Activated CD8-positive, alpha-beta memory T cell treated with anti-CD3 and anti-CD28 coated beads for 24 hours (primary cell): Measurements from ENCODE around the gene ELF2.
"Not testable (repeated sequence)": the region's sequence is repeated elsewhere in the genome, so short reads cannot be mapped to it uniquely, and the experiment has no call there.

ENCODE experiments used
- DNase-seq: peaks from one replicate; pipeline ENCODE4 v3.0.0-alpha.2; 2020

Gene ELF2

DNA sequence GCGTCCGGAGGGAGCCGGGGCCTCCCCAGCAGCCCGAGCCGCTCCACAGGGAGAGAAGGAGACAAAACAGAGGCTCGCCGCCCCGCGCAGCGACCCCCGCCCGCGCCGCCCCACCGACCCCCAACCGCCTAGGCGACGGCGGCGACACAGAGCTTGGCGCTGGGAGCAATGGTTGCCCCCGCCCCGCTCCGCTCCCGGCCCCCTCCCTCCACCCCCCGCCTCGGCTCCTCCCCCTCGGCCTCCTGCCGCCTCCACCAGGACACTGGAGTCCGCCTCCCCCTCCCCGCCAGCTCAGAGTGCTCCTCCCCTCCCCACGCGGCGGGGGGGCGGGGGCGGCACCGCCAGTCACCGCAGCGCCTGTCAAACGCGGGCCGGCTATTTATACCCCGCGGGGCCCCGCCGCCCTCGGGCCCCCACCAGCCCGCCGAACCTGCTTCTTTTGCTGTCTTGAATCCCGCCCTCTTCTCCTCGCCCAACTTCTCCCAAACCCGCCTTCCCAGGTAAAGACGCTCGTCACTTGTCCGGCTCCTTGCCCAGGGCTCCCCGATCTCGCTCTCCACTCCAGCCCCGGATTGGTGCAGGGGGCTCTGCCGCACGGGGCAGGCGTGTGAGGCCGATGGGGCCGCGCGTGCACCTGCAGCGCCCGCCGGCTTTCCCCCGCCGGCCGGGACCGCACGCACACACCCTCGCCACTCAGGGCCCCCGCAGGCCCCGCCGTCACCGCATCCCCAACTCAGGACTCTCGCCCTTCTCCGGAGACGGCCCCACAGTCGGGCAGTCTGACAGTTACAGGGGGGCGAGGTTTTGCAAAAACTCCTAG is at the start of gene ELF2:
Gene ELF2, minus strand, starts transcription at position 170 of the 820 bp plus-strand sequence. CDS start 39,517 bp downstream, outside the sequence.
- peak; percentile 85 for DNase-seq

DNA sequence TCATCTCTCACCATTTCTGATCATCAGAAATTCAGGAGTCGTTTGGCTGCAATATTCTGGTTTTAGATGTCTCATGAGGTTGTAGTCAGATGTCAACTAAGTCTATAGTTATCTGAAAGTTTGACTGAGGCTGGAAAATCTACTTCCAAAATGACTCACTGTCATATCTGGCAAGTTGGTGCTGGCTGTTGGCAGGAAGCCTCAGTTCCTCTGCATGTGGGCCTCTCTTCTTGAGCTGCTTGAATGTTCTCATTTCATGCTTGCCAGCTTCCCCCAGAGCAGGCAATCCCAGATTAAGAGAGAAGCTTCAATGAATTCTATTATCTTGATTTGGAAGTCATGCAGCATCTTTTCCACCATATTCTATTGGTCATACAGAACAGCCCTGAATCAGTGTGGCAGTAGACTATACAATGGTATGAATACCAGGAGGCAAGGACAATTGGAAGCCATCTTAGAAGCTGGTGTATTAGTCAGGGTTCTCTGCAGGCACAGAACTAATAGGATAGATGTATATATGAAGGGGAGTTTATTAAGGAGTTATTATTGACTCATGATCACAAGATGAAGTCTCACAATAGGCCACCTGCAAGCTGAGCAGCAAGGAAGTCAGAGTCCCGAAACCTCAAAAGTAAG is 46.8 kb upstream of the ELF2 start:
- no peak for DNase-seq

DNA sequence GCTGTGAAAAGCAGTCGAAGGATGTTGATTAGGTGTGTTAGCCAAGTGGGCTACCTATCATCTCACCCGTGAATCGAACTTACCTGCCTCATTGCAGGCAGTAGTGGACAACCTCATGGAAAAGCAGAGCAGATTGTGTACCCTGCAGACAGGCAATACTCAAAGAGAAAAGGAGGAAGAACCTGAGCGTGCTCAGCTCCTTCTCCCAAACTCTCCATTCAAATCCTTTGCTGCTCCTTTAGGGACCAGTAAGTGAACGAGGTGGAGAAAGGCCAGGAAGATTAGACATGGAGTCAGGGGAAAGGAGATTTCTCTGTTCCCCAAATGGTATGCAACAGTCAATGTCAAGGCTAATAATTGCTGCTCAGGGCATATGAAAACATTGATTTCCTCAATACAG is 45.2 kb upstream of the ELF2 start:
- no peak for DNase-seq

DNA sequence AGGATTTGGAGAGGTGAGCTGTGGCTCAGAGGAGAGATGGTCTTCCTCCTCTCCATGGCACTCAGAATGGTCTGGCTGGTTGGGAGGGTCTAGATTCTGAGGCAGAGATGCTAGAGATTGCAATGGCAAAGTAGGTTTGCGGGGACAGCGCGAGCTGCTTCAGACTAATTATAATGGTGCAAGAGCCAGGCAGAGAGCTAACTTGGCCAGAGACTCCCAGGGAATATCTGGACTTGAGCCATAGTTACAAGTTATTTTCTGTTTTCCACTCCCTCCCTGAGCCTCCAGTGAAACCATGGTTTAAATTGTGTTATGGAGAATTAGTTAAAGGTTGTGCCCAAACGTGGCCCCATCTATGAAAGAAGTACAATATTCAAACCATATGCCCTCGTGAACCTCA is 44.7 kb upstream of the ELF2 start:
- no peak for DNase-seq

DNA sequence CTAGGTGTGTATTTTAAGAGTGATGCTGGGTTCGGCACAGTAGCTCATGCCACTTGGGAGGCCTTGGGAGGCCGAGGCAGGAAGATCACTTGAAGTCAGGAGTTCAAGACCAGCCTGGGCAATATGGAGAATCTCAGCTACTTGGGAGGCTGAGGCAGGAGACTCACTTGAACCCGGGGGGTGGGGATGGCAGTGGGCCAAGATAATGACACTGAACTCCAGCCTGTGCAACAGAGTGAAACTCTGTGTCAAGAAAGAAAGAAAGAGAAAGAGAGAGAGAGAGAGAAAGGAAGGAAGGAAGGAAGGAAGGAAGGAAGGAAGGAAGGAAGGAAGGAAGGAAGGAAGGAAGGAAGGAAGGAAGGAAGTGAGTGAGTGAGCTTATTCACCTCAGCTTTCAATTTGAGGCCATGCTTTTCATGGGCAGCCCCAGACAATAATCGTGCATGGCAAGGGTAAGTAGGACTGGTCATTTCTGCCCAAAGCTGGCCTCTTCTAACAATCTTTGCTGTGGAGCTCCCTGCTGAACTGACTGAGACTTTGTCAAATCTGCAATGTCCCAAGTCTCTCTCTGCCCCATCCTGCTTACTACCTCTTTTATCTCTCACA is 42.5 kb upstream of the ELF2 start:
- DNase-seq: no peak

DNA sequence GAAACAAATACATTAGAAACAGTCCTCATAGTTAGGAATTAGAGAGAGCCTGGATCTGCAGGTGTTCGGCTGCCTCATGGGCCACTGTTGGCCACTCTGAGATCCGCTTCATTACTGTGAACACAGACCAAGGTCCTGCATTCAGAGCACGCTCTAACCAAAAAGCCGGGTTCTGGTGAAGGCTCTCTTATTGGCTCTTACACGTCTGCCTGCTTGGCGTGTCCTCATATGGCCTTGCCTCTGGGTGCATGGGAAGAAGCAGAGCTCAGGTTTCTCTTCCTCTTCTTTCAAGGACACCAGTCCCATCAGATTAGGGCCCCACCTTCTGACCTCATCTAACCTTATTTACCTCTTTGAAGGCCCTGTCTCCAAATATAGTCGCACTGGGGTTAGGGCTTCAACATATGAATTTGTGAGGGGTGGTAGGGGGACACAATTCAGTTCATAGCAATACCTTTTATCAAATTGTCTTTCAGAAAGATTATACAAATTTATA is 37.1 kb upstream of the ELF2 start:
- no peak for DNase-seq

DNA sequence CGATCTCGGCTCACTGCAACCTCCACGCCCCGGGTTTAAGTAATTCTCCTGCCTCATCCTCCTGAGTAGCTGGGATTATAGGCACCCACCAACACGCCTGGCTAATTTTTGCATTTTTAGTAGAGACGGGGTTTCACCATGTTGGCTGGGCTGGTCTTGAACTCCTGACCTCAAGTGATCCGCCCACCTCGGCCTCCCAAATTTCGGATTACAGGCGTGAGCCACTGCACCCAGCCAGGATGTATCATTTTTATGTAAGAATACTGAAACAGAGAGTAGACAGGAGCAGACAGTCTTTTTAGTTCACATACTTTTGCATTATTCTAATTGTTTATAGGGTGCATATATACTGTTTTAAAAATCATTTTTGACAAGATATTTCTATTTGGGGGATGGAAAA is 36.6 kb upstream of the ELF2 start:
- not testable (repeated sequence) for DNase-seq

DNA sequence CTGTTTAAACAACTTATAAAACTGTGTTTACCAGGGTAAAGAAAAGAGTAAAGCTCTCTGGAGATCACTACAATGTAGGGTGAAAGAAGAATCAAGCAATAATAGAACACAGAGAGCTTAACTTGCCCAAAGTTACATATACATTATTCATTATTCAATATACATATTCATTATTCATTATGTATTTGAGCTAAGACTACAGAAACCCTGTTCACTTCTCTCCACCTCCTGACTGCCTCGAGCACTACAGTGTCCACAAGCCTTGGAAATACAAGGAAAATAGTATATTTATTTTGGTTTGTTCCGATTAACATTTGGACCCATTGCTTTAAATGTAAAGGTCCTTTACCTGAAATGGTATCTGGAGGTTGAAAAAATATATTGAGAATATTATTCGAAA is 35.9 kb upstream of the ELF2 start:
- DNase-seq: no peak

DNA sequence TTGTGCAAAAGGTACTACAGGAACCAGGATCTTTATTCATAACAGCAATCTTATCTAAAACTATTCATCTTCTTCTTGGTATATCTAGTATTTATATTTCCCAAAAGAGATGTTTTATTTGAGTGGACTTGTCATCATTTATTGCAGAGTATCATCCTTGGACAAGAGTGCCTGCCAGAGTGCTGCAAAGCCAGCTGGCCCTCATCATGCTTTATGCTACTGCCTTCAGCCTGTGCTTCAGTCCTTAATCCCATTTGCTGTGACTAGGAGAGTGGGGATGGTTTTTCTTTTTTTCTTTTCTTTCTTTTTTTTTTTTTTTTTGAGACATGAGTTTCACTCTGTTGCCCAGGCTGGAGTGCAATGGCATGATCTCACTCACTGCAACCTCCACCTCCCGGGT is 33.5 kb upstream of the ELF2 start:
- no peak for DNase-seq

DNA sequence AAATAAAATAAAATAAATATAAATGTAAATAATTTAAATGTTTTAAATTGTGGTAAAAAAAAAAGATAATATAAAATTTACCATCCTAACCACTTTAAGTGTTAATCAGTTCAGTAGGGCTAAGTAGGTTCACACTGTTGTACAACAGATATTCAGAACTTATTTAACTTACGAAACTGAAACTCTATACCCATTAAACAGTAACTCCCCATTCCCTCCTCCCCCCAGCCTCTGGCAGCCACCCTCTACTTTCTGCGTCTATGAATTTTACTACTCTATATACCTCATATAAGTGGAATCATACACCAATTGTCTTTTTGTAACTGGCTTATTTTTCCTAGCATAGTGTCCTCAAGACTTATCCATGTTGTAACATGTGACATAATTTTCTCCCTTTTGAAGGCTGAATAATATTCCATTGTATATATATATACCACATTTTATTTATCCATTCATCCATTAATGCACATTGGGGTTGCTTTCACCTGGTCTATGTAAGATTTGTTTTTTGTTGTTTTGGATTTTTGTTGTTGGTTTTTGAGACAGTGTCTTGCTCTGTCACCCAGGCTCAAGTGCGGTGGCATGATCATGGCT is 32.5 kb upstream of the ELF2 start:
- DNase-seq: no peak

DNA sequence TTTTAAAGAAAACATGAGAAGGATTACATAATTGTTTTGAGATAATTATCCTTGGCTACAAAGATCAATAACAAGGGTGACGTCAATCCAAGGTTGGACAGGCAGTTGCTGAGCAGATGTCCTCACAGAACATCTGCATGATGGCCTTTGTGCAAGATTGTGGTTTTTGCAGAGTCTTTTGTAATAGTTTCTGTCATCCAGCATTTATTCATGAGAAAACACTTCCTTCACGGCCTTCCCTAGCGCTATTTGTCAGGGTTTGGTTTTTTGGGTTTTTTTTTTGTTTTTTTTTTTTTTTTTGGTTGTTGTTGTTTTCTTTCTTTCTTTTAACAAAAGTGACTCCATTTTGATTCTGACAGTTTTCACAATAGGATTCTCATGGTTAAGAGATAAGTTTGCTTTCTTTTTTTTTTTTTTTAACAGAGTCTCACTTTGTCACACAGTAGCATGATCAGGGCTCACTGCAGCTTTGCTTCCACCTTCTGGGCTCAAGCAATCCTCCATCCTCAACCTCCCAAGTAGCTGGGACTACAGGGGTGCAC is 31.5 kb upstream of the ELF2 start:
- no peak for DNase-seq

DNA sequence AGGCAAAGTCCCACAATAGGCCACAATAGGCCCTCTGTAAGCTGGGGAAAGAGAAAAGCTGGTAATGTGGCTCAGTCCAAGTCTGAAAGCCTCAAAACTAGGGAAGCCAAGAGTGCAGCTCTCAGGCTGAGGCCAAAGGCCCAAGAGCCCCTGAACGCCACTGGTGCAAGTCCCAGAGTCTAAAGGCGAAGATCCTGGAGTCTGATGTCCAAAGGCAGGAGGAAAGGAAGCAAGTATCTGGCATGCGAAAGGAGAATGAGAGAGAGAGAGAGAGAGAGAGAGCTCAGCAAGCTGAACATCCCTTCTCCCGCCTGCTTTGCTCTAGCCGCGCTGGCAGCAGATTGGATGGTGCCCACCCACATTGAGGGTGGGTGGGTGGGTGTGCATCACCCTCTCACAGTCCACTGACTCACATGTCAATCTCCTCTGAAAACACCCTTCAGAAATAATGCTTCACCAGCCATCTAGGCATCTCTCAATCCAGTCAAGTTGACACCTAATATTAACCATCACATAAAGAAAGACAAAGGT is 30.9 kb upstream of the ELF2 start:
- DNase-seq: no peak

DNA sequence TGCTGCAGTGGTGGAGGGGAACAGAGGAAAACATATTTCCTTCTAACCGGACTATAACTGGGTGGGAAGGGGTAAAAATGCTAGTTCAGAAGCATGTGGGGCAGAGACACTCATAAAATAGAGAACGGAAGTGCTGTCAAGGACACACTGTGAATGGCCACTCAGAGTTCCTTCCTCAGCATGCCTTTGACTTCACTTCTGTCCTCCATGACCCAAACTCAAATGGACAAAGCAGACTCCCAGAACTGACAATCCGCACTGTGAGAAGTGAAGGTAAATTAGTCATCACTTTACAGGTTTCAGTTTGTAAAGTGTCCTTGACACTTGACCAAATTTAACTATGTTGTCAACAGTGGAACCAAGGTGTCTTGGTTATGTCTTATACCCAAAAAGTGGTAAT is 30.2 kb upstream of the ELF2 start:
- no peak for DNase-seq

DNA sequence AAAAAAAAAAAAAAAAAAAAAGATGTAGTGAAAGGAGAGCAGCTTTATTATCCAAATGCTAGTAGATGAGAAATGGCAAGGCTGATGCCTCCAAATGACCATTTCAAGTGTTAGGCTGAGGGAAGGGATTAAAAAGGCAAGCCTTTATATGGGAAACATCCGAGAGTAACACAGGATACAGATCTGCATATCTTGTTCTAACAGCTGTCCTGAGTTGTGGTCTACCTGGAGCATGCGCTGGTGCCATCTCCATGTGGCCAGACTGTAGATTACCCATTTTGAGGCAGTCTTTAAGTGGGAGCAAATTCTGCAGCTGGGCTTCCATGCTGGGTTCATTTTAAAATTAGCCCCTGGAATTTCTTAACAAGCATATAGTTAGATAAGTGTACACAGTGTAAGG is 26.0 kb upstream of the ELF2 start:
- DNase-seq: no peak

DNA sequence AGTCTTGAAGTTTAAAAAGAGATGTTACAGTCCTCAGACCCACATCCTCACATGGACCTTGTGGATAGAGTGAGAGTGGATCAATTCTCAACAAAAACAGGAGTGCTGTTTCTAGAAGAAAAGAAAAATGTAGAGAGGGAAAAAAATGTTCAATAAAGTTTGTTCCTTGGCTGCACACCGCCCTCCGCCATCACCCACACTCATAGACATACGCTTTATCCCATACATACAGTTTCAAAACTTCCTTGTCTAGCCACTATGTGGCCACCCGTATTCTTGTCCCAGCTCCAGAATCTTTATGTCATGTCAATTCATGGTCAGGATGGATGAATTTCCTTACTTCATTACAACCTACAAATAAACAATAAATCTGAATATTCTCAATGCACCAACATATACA is 23.5 kb upstream of the ELF2 start:
- DNase-seq: no peak

DNA sequence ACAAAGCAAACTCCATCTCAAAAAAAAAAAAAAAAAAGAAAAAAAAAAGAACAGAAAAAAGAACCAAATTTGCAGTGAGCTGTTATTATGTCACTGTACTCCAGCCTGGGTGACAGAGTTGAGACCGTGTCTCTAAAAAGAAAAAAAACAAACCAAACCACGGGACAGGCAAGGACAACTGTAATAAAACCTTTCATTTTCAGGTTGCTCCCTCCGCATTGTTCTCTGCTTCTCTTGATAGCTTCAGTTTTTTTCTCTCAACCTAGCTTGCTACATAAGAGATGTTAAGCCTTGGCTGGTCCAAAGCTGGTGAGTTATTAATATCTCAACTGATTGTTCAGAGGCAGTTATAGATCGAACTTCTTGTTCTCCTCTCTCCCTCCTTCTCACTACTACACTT is 23.1 kb upstream of the ELF2 start:
- no peak for DNase-seq

DNA sequence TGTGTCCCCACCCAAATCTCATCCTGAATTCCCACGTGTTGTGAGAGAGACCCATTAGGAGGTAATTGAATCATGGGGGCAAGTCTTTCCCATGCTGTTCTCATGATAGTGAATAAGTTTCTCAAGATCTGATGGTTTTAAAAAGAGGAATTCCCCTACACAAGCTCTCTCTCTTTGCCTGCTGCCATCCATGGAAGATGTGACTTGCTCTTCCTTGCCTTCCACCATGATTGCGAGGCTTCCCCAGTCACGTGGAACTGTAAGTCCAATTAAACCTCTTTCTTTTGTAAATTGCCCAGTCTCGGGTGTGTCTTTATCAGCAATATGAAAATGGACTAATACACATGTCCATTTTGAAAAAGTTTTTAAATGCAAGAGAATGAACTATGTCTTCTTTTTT is 20.2 kb upstream of the ELF2 start:
- not testable (repeated sequence) for DNase-seq

DNA sequence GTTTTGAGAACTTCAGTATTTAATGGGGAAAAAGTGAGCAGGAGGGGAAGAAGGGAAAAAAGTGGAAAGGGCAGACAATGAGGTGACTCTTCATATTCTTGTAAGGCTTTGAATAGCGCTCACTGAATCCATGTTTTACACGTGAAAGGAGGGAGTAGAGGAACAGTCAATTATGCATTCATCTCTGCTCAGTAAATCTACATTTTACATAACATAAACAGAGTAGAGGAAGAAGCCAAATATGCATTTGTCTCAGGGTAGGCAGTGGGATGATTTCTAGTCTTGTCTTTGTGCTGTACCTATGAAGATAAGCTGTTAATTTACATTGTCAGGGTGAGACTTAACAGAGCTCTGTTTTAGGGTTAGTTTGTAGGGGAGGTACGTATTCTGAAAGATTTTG is 19.4 kb upstream of the ELF2 start:
- no peak for DNase-seq

DNA sequence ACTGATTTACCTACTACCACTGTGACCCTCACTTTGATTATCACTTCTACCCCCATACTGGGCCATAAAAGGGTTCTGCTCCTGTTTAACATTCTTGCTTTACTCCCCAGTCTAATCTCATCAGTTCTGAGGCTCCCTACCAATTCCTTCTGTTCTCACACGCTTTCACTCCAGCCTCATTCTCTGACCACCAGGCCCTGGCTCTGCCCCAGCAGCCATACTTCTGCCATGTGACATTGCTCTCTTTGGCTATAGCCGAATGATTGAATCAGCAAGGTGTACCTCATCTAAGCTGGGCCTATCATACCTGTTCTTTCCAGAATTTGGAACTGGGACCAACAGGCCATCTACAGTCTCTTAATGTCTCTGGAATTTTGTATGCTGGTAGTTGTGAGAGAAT is 14.4 kb upstream of the ELF2 start:
- DNase-seq: no peak

DNA sequence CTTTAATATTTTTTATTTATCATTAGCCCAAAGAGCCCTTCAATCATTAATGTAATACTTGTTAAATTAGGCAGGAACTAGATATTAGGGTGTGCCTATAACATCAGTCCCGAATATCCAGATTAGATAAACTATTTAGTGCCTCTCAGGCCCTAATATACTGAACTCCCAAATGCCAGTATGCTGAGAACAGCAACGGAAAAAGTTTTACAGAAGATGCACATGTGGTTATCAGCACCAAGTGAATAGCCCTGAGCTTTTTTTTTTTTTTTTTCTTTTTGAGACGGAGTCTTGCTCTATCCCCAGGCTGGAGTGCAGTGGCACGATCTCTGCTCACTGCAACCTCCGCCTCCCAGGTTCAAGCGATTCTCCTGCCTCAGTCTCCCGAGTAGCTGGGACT is 13.0 kb upstream of the ELF2 start:
- no peak for DNase-seq

DNA sequence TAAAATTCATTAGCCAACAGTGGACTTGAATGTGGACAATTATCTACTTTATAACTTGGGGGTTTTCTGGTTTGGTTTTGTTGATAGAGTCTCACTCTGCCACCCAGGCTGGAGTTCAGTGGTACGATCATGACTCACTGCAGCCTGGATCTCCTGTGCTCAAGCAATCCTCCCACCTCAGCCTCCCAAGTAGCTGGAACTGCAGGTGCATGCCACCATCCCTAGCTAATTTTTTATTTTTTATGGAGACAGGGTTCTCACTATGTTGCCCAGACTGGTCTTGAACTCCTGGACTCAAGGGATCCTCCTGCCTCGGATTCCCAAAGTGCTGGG is 12.4 kb upstream of the ELF2 start:
- DNase-seq: no peak

DNA sequence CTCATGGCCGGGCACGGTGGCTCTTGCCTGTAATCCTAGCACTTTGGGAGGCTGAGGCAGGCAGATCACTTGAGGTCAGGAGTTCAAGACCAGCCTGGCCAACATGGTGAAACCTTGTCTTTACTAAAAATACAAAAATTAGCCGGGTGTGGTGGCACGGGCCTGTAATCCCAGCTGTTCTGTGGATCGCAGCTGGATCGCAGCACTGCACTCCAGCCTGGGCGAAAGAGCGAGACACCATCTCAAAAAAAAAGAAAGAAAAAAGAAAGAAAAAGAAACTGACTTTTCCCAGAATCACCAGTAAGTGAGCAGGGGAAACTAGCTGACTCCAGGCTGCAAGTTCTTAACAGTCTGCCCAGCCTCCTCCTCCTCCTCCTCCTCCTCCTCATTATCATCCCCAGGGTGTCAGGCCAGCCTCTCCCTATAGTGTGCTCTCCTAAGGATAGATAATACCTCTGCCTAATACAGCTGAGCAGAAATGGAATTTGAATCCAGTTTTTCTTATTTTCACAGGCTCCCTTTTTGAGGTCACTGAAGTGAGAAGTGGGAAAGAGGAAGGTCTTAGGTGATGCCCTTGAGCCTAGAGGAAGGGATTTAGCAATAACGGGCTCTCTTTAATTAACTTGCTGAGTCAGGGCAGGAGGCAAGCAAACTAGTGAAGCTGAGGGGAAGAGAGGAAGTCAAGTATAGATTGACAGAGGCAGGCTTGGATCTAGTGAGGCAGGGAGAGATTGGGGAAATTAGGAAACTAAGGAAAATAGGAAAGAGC is 11.8 kb upstream of the ELF2 start:
- no peak for DNase-seq

DNA sequence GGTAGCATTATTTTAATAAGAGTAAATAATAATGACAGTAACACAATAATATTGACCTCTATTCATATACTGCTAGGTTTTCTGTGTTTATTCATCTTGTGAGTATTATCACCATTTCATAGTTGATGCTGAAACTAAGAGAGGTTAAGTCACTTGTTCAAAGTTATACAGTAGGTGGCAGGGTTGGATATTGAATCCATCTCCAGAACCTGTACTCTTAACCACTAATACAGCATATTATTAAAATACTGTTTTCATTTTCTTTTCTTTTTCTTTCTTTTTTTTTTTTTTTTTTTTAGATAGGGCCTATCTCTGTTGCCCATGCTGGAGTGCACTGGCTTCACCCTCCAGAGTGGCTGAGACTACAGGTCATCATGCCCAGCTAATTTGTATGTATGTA is 7.1 kb upstream of the ELF2 start:
- no peak for DNase-seq
